A549 (cell line): ENCODE data around the gene INHBA.

Experiments
- CEBPB ChIP-seq, 2 experiments: fragments of >200 bp in 1 of 2; sonication (Bioruptor Twin) in 1 of 2; formaldehyde crosslinking in 1 of 2; IDR thresholded peaks; 2 replicates each; pipeline ENCODE4 v1.6.1; 2012 to 2016
- CTCF ChIP-seq: fragments of >200 bp; sonication (Bioruptor Twin); formaldehyde crosslinking; IDR thresholded peaks from 3 replicates; pipeline ENCODE4 v1.5.1; 2016
- ESRRA ChIP-seq: fragments of 150-350 bp; IDR thresholded peaks from 2 replicates; pipeline ENCODE4 v1.6.1; 2014; ENCODE audit warnings: mild to moderate bottlenecking, low read length, borderline replicate concordance
- KDM1A ChIP-seq: fragments of 200-600 bp; sonication (generic); IDR thresholded peaks from 2 replicates; pipeline ENCODE4 v1.6.1; 2016; ENCODE audit warnings: low read depth, mild to moderate bottlenecking
- MAX ChIP-seq: IDR thresholded peaks from 2 replicates; pipeline ENCODE4 v1.6.1; 2012
- MYC ChIP-seq: IDR thresholded peaks from 2 replicates; pipeline ENCODE4 v1.6.1; 2012; ENCODE audit warnings: mild to moderate bottlenecking, inconsistent platforms, low read length, improper control_type of control experiment, borderline replicate concordance
- NPAS2 ChIP-seq: fragments of 250-450 bp; sonication (Bioruptor Pico); IDR thresholded peaks from 2 replicates; pipeline ENCODE4 v1.8.0; 2022; ENCODE audit warnings: mild to moderate bottlenecking, moderate library complexity, borderline replicate concordance
- POLR2A ChIP-seq: IDR thresholded peaks from 2 replicates; pipeline ENCODE4 v1.6.1; 2012; ENCODE audit warnings: mild to moderate bottlenecking, low read length
- REST ChIP-seq: fragments of 200-600 bp; sonication (generic); IDR thresholded peaks from 2 replicates; pipeline ENCODE4 v1.6.1; 2016; ENCODE audit warnings: antibody characterized with exemption, mild to moderate bottlenecking, moderate library complexity
- ZC3H11A ChIP-seq: fragments of 450-650 bp; IDR thresholded peaks from 2 replicates; pipeline ENCODE4 v1.6.1; 2014; ENCODE audit warnings: antibody characterized with exemption, mild to moderate bottlenecking

- TF ChIP-seq KDM1A, result no peak
- no peak for TF ChIP-seq REST
- TF ChIP-seq ZC3H11A, result no peak
- no peak for TF ChIP-seq CEBPB (IDR thresholded peaks at IDR 0.05)
- TF ChIP-seq POLR2A, result no peak
- no peak for TF ChIP-seq NPAS2 (CRISPR knock-in tag)
- TF ChIP-seq MYC, result no peak
- no peak for TF ChIP-seq ESRRA
- no peak for TF ChIP-seq CTCF
- no peak for TF ChIP-seq MAX
These were observed 42.6 kb upstream of the INHBA start for GRCh38 chr7:41745451-41745850.
